H1 (cell line): ENCODE data around the gene BABAM2. TPM values are rescaled to one million over a fixed set of nuclear protein-coding genes. Genes with fewer than 3 reads are reported as not detected.

Source experiments
- GTF2F1 ChIP-seq: IDR thresholded peaks from 2 replicates; pipeline ENCODE4 v1.6.1; 2012; ENCODE audit warnings: low read depth, low read length, improper control_type of control experiment, borderline replicate concordance
- polyA plus RNA-seq, 7 experiments: library from polyadenylated mRNA; depleted of rRNA in 3 of 7; stranded (reverse) in 5 of 7; unstranded in 2 of 7; fragments of >200 nt in 5 of 7; fragments of 200-250 nt in 2 of 7; gene quantifications; 1 replicate in 5 of 7; 2 replicates in 1 of 7; 4 replicates in 1 of 7; pipeline versions ENCODE4 v1.2.1 to v1.2.3, GENCODE V29; 2011 to 2013; ENCODE audit warnings: missing spikeins in 2 of 7, mixed read lengths in 2 of 7
- total RNA-seq: library from RNA; stranded (reverse); fragmentation: NEBNext Ultra II Directional; extraction: Animal tissue kit (Norgen Biotek cat#: 25700); gene quantifications from 2 replicates; pipeline ENCODE4 v1.2.1, GENCODE V29; 2021
- TF ChIP-seq, protein P1 (sequence below), 3 experiments: IDR thresholded peaks; 1 replicate in 2 of 3; 2 replicates in 1 of 3; pipeline versions ENCODE4 v1.5.1 to v1.6.1; 2011; ENCODE audit warnings: low read length in 3 of 3, mild to moderate bottlenecking in 3 of 3, inconsistent platforms in 2 of 3, low read depth in 1 of 3, moderate library complexity in 1 of 3; ENCODE audit not compliant: insufficient read depth in 1 of 3; ENCODE audit errors: control extremely low read depth in 1 of 3

Gene BABAM2
- total and polyA plus RNA-seq, 2 of the 8 experiments (the other 6 are each of a cell fraction or from before 2014, with no cell fraction given), result 15.8 to 20.9 TPM

GRCh38 chr2:28155627-28156026 is 265.1 kb downstream of the BABAM2 start (continued):
- TF ChIP-seq, protein P1, sequence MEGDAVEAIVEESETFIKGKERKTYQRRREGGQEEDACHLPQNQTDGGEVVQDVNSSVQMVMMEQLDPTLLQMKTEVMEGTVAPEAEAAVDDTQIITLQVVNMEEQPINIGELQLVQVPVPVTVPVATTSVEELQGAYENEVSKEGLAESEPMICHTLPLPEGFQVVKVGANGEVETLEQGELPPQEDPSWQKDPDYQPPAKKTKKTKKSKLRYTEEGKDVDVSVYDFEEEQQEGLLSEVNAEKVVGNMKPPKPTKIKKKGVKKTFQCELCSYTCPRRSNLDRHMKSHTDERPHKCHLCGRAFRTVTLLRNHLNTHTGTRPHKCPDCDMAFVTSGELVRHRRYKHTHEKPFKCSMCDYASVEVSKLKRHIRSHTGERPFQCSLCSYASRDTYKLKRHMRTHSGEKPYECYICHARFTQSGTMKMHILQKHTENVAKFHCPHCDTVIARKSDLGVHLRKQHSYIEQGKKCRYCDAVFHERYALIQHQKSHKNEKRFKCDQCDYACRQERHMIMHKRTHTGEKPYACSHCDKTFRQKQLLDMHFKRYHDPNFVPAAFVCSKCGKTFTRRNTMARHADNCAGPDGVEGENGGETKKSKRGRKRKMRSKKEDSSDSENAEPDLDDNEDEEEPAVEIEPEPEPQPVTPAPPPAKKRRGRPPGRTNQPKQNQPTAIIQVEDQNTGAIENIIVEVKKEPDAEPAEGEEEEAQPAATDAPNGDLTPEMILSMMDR (IDR thresholded peaks at IDR 0.05; ENCODE audit: control extremely low read depth in 1 of 3, insufficient read depth in 1 of 3, low read depth in 1 of 3, low read length in 3 of 3), result peak; percentile 74 to 86 (median 83)
- TF ChIP-seq GTF2F1, result no peak
